OCI-LY7 (cell line): ENCODE data around the gene BRAF.
"Not testable (repeated sequence)": the region's sequence is repeated elsewhere in the genome, so short reads cannot be mapped to it uniquely, and the experiment has no call there.

Experiments
- CTCF ChIP-seq: fragments of 200-600 bp; sonication (generic); conservative IDR thresholded peaks from 2 replicates; pipeline ENCODE4 v1.5.1; 2014; ENCODE audit warnings: mild to moderate bottlenecking, antibody characterized with exemption, low read length, moderate library complexity, mixed read lengths
- EZH2phosphoT487 ChIP-seq: fragments of 200-600 bp; sonication (generic); IDR thresholded peaks from 2 replicates; pipeline ENCODE4 v1.6.1; 2018; ENCODE audit warnings: low read depth, borderline replicate concordance, mild to moderate bottlenecking, mixed run types, antibody characterized with exemption, low read length, moderate library complexity, mixed read lengths

- TF ChIP-seq EZH2phosphoT487, CTCF: not testable (repeated sequence)
Measured at GRCh38 chr7:140817383-140817782, 107.3 kb downstream of the BRAF start.
